HUES6 (cell line): ENCODE data around the gene CDC25B.

Source experiments
- H3K27ac ChIP-seq: 2 replicates; pipeline ENCODE4 v1.7.0; 2013; ENCODE audit warnings: low read depth, mild to moderate bottlenecking, low read length, inconsistent platforms
- H3K27me3 ChIP-seq: 2 replicates; pipeline ENCODE4 v1.6.1; 2013; ENCODE audit warnings: low read length; ENCODE audit not compliant: control insufficient read depth, insufficient read depth
- H3K36me3 ChIP-seq: 2 replicates; pipeline ENCODE4 v1.6.1; 2013; ENCODE audit warnings: low read length; ENCODE audit not compliant: control insufficient read depth, insufficient read depth
- H3K4me1 ChIP-seq: 2 replicates; pipeline ENCODE4 v1.6.1; 2013; ENCODE audit warnings: low read length; ENCODE audit not compliant: control insufficient read depth, insufficient read depth
- H3K4me3 ChIP-seq: 2 replicates; pipeline ENCODE4 v1.5.1; 2013; ENCODE audit warnings: low read depth, low read length
- H3K9ac ChIP-seq: one replicate; pipeline ENCODE4 v1.6.1; 2013; ENCODE audit warnings: mild to moderate bottlenecking, low read length
- H3K9me3 ChIP-seq: 2 replicates; pipeline ENCODE4 v1.6.1; 2013; ENCODE audit warnings: low read depth, low read length; ENCODE audit not compliant: control insufficient read depth, insufficient read depth

Gene CDC25B

GRCh38 chr20:3754276-3754630, 41.9 kb upstream of the CDC25B start:
- Histone ChIP-seq H3K36me3 (peaks cover 34% of the 10 kb centered on the region), H3K9ac (no peak overlapping the region), H3K4me3 (no peak overlapping the region)

DNA sequence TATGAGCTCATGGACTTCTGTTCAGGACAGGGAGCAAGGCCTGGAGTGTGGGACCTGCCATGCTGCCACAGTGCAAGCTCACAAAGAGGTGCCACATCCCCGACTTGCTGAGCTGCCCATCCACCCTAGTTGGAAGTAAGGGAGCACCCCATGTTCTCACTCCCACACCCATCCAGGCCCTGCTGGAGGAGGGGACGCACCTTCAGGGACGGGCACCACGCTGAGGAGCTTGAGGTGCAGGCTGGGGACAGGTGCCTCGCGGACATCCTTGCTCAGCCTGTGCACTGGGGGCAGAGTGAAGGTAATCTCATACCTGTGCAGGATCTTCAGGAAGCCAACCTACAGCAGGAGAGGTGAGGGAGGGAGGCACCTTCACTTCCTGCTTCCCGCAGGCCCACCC, 40.8 kb upstream of the CDC25B start:
- no peak overlapping the region for H3K9ac ChIP-seq
- no peak overlapping the region for H3K4me3 ChIP-seq
- peaks cover 9% of the 10 kb centered on the region for H3K4me1 ChIP-seq
- peaks cover 27% of the 10 kb centered on the region for H3K27me3 ChIP-seq
- H3K27ac ChIP-seq = no peak overlapping the region
- H3K36me3 ChIP-seq = peaks cover 38% of the 10 kb centered on the region
- no peaks in the 10 kb centered on the region for H3K9me3 ChIP-seq

More at GRCh38 chr20:3754276-3754630, 41.9 kb upstream of the CDC25B start:
- H3K27ac ChIP-seq = no peak overlapping the region
- peaks cover 16% of the 10 kb centered on the region for H3K4me1 ChIP-seq
- peaks cover 36% of the 10 kb centered on the region for H3K27me3 ChIP-seq
- no peaks in the 10 kb centered on the region for H3K9me3 ChIP-seq

- Histone ChIP-seq H3K27ac (no peak overlapping the region), H3K27me3 (peaks cover 20% of the 10 kb centered on the region), H3K4me3 (no peak overlapping the region), H3K9me3 (no peaks in the 10 kb centered on the region), H3K36me3 (peaks cover 38% of the 10 kb centered on the region), H3K9ac (no peak overlapping the region), H3K4me1 (peaks cover 11% of the 10 kb centered on the region)
Measured at GRCh38 chr20:3755814-3756480, 40.2 kb upstream of the CDC25B start.

DNA sequence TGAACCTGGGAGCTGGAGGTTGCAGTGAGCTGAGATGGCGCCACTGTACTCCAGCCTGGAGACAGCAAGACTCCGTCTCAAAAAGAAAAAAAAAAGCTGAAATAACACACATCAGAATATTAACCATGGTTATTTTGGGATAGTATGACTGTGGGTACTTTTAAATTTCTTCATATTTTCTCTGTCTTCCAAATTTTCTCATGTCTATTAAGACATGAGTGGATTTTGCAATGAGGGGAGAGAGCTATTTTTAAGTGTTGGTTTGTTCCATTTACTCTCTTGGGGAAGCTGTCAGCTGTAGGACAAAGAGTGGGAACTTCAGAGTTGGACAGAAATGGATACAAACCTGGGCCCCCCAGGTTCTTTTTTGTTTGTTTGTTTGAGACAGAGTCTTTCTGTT, 38.8 kb upstream of the CDC25B start:
- Histone ChIP-seq H3K4me3 (no peak overlapping the region), H3K27me3 (peaks cover 7% of the 10 kb centered on the region), H3K36me3 (peaks cover 43% of the 10 kb centered on the region), H3K4me1 (peaks cover 11% of the 10 kb centered on the region), H3K9ac (no peak overlapping the region), H3K27ac (no peak overlapping the region), H3K9me3 (no peaks in the 10 kb centered on the region)

DNA sequence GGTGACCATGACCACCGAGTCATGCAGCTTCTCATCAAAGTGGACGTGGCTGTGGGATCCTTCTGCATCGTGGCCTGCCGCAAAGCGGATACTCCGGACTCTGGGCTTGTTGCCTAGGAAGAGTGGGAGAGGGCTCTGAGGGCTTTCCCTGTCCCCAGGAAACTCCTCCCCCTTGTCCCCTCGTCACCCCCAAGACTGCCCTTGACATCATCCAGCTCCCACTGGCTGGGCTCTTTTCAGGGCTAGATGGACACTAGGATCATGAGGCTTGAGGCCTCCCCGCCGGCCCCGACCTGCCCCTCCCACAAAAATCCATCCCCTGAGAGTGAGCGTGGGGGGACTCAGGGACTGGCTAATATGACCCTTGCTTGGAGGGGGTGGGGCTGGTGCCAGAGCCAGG, 37.5 kb upstream of the CDC25B start:
- Histone ChIP-seq H3K27me3 (no peaks in the 10 kb centered on the region), H3K4me3 (no peak overlapping the region), H3K36me3 (peaks cover 43% of the 10 kb centered on the region), H3K9me3 (no peaks in the 10 kb centered on the region), H3K4me1 (0 out of 2 replicates have a peak, but pooled peaks cover 4% of the 10 kb centered on the region), H3K27ac (no peak overlapping the region), H3K9ac (no peak overlapping the region)

GRCh38 chr20:3759316-3759823, 36.7 kb upstream of the CDC25B start:
- H3K27ac ChIP-seq = no peak overlapping the region
- no peak overlapping the region for H3K9ac ChIP-seq
- no peaks in the 10 kb centered on the region for H3K27me3 ChIP-seq
- no peak overlapping the region for H3K4me3 ChIP-seq
- H3K4me1 ChIP-seq = 0 out of 2 replicates have a peak, but pooled peaks cover 4% of the 10 kb centered on the region
- H3K9me3 ChIP-seq = no peaks in the 10 kb centered on the region
- peaks cover 43% of the 10 kb centered on the region for H3K36me3 ChIP-seq

GRCh38 chr20:3759884-3760283, 36.2 kb upstream of the CDC25B start:
- Histone ChIP-seq H3K27ac (no peak overlapping the region), H3K9ac (no peak overlapping the region), H3K9me3 (no peaks in the 10 kb centered on the region), H3K36me3 (peaks cover 42% of the 10 kb centered on the region), H3K27me3 (no peaks in the 10 kb centered on the region), H3K4me3 (no peak overlapping the region), H3K4me1 (0 out of 2 replicates have a peak, but pooled peaks cover 4% of the 10 kb centered on the region)

GRCh38 chr20:3760655-3761348, 35.3 kb upstream of the CDC25B start:
- Histone ChIP-seq H3K27me3 (no peaks in the 10 kb centered on the region), H3K4me3 (no peak overlapping the region), H3K4me1 (0 out of 2 replicates have a peak, but pooled peaks cover 4% of the 10 kb centered on the region), H3K9me3 (no peaks in the 10 kb centered on the region), H3K36me3 (peaks cover 33% of the 10 kb centered on the region), H3K9ac (no peak overlapping the region), H3K27ac (no peak overlapping the region)

DNA sequence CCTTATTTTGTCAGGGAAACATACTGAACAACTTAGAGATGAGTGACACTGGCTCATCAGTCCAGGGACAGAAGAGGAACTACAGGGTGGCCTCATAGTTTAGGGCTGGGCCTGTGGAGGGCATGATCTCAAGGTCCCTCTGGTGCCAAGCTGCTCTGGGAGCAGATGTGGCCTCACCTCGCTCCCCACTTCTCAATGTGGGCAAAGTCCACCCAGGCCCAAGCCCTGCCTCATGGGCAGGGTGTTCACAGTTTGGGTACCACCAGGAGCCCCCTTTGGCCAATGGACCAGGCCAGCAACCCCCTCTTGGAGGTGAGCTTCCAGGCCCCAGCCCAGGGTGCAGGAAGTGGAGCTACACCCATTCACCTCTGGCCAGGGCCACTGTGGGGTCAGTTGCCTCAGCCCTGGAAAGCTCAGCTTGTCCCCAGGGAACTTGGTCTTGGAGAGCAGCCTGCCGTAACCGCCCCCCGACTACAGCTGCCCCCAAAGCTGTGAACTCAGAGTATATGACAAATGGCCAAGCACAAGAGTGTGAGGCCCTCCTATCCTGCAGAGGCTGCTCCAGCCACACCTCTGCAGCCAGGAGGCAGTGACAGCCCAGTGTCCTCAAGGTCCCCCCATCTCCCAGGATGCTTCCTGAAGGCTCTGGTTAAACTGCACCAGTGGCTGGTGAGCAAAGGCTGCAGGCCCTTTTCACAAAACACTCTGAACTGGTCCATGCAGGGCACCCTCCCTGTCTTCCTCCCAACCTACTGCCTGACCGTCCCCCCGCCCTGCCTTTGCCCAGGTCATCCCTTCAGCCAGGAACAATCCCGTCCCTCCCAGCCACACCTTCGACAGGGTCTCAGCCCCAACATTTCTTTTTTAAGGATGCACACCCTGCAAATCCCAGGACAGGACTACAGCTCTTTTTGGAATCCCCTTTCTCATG, 32.2 kb upstream of the CDC25B start:
- H3K27ac ChIP-seq = no peak overlapping the region
- no peak overlapping the region for H3K9ac ChIP-seq
- H3K36me3 ChIP-seq = peaks cover 9% of the 10 kb centered on the region
- H3K9me3 ChIP-seq = no peaks in the 10 kb centered on the region
- H3K4me1 ChIP-seq = peaks cover 14% of the 10 kb centered on the region
- no peak overlapping the region for H3K4me3 ChIP-seq
- H3K27me3 ChIP-seq = no peaks in the 10 kb centered on the region

DNA sequence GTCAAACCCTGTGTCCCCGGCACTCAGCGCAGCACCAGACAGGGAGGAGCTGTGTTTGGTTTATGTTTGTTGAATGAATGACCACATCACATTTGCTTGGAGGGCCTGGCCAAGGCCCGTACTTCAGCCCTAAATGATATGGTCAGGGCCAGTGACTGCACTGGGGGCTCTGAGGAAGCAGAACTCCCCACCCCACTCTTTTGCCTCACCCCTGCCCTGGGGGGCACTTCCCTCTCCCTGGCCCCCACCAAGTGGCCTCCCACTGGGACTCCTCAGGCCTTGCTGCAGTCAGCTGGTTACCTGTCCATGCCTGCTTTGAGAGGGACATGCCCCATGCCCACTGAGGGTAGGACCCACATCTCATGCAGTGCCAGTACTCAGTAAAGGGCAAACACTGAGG, 31.5 kb upstream of the CDC25B start:
- Histone ChIP-seq H3K9ac (no peak overlapping the region), H3K27ac (no peak overlapping the region), H3K36me3 (peaks cover 9% of the 10 kb centered on the region), H3K9me3 (no peaks in the 10 kb centered on the region), H3K4me1 (peaks cover 17% of the 10 kb centered on the region), H3K4me3 (no peak overlapping the region), H3K27me3 (no peaks in the 10 kb centered on the region)
